NCI-H2029 (cell line): ENCODE measurements around the gene ZFP1.

Source experiments
- DNase-seq: peaks from one replicate; lab custom pipeline; 2025; lab: John Stamatoyannopoulos, UW

The ZFP1 gene

GRCh38 chr16:75160386-75160785, 12.1 kb downstream of the ZFP1 start:
- no peak for DNase-seq

GRCh38 chr16:75169899-75170405, 21.6 kb downstream of the ZFP1 start:
- no peak for DNase-seq

- no peak for DNase-seq
Observed at GRCh38 chr16:75172578-75172977, 24.3 kb downstream of the ZFP1 start.

- DNase-seq, result no peak
Observed at GRCh38 chr16:75175074-75175473, 26.8 kb downstream of the ZFP1 start.

DNA sequence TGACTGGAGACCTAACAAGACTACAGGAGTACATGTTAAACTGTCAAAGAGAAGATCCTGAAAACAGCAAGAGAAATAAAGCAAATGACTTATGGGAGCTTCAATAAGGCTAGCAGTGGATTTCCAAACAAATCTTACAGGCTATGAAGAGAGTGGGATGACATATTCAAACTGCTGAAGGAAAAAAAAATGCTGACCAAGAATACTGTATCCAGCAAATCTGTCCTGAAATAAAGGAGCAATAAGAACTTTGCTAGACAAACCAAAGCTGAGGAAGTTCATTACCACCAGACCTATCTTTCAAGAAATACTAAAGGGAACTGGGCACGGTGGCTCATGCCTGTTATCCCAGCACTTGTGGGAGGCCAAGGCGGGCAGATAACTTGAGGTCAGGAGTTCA, 28.6 kb downstream of the ZFP1 start:
- no peak for DNase-seq

GRCh38 chr16:75179208-75179607, 30.9 kb downstream of the ZFP1 start:
- no peak for DNase-seq

DNA sequence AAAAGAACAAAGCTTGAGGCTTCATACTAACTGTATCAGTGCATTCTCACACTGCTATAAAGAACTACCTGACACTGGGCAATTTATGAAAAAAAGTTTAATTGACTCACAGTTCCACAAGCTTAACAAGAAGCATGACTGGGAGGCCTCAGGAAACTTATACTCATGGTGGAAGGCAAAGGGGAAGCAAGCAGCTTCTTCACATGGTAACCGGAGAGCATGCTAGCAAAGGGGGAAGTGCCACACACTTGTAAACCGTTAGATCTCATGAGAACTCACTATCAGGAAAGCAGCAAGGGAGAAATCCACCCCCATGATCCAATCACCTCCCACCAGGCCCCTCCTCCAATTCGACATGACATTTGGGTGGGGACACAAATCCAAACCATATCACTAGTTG, 33.3 kb downstream of the ZFP1 start:
- no peak for DNase-seq

GRCh38 chr16:75188832-75189477, 40.6 kb downstream of the ZFP1 start:
- DNase-seq, result no peak

GRCh38 chr16:75189638-75190245, 41.4 kb downstream of the ZFP1 start:
- no peak for DNase-seq

DNA sequence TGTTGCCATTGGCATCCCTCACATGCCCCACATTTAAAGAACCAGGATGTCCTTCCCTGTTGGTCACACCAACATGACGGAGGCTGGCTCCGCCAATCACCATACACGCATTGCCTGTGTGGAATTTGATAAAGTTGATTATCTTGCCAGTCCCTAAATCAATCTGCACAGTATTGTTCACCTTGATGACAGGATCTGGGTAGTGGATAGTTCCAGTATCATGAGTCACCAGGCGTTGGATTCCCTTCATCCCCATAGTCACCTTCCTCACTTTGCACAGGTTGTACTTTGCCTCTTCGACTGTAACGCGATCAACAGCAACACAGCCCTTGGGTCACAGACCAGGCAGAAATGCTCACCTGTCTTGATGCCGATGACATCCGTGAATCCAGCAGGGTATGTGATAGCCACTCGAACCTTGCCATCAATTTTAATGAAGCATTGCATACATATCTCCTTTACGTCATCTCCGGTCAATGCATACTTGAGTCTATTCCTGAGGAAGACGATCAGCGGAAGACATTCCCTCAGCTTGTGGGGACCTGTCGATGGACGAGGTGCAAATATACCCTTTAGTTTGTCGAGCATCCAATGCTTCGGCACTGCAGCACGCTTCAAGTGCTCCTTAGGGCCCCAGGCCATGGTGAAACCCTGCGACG, 44.4 kb downstream of the ZFP1 start:
- DNase-seq, result no peak

GRCh38 chr16:75193265-75193650, 44.9 kb downstream of the ZFP1 start:
- DNase-seq, result no peak

GRCh38 chr16:75193730-75194444, 45.6 kb downstream of the ZFP1 start:
- DNase-seq, result no peak

DNA sequence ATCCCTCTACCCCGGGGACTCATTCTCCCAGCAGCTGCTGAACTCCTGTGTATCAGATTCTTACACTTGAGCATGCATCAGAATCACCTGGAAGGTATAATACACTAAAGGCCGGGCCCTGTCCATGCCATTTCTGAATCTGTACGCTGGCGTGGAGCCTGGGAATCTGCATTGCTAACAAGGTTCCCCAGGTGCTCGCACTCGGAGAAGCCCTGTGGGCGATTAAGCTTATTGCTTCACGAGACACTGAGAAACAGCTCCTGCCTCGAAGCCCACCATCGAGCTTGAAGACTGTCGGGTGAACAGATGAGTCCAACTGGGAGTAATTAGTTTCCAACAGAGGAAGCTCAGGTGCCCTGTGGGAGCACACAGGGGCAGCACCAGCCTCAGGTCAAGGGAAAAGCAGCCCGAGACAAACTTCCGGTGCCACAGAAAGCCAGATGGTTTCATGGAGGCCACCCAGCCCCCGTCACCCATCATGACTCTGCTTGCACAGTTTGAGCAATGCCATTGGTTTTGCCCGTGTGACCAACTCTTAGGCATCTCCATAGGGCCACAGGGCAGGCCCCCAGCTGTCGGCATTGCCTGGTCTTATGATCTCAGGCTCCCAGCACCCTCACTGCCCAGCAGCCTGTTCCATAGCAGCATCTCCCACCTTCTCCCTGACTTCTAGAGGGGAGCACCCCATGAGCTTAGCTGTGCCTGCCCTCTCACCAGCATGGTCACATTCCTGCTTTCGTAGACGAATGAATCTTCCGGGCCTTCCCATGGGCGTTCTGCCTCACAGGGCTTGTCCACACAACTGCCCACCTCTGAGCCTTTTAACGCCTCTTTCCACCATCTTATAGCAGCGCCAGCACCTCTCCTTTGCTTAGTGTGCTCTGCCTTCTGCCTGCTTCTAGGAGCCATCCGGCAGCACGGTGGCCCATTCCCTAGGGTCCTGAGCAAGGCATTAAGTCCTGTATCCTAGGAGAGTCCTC, 47.8 kb downstream of the ZFP1 start:
- no peak for DNase-seq

DNA sequence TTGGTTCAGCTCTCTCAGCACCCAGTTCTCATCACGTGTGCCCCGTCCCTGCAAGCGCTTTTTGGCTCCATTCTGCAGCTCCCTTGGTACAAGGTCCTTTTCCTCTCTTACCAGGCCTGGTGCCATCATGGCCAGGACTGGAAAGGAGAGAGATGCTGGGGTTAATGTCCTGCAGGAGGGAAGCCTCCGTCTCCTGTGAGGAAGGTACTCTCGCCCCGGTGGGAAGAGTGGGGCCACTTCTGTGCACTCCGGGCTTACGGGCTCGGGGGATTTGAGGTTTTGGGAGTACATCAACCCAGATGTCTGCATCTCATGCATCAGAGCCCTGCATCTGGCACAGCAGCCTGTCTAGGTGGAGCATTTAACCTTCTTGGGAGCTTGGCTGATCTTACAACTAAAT, 48.5 kb downstream of the ZFP1 start:
- no peak for DNase-seq

- DNase-seq, result no peak
Observed at GRCh38 chr16:75197522-75198134, 49.3 kb downstream of the ZFP1 start.

- DNase-seq, result no peak
Observed at GRCh38 chr16:75198135-75198600, 49.8 kb downstream of the ZFP1 start.

- no peak for DNase-seq
Observed at GRCh38 chr16:75202069-75202590, 53.8 kb downstream of the ZFP1 start.

DNA sequence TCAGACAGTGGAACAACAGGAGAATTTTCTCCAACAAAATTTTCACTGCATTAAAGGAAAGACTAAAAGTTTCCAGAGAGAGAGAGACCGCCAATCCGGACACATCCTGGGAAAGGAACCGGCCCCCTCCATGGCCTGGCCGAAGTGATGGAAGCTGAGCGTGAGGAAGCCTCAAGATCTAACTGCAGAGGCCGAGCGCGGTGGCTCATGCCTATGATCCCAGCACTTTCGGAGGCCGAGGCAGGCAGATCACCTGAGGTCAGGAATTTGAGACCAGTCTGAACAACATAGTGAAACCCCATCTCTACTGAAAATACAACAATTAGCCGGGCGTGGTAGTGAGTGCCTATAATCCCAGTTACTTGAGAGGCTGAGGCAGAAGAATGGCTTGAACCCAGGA, 54.8 kb downstream of the ZFP1 start:
- no peak for DNase-seq

GRCh38 chr16:75203667-75204409, 55.5 kb downstream of the ZFP1 start:
- DNase-seq, result no peak

DNA sequence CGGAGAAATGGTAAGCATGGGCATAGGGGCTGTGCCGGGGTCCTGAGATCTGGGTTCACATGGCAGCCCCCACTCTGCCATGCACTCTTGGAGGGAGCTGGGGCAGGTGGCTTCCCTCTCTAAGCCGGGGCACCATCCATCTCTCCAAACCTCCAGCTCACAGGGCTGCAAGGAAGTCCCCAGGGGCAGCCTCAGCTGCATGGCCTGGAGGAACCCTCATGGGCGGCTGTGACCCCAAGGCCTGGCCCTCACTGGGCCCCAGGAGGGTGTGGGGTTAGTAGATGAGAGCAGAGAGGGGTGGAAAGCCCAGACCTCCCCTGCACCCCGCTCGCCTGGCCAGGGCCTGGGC, 56.1 kb downstream of the ZFP1 start:
- DNase-seq, result no peak
